GM23338 (cell line): ENCODE results near the gene XRN2. TPM values are rescaled to one million over a fixed set of nuclear protein-coding genes. Genes with fewer than 3 reads are reported as not detected.

Experiments used
- ATAC-seq: fragments of 200-7000 bp; cut with Tn5 transposase; 3 replicates; pipeline ENCODE4 v1.9.1; 2020
- DNase-seq: peaks from one replicate; pipeline ENCODE4 v3.0.0-alpha.2; 2015; ENCODE audit warnings: low spot score
- H2AFZ ChIP-seq: fragments of 200-600 bp; sonication (generic); 2 replicates; pipeline ENCODE4 v1.8.0; 2016; ENCODE audit warnings: antibody characterized with exemption, mild to moderate bottlenecking, moderate library complexity
- H3F3A ChIP-seq: fragments of 200-600 bp; sonication (generic); replicated peaks from 2 replicates; pipeline ENCODE4 v1.8.0; 2017; ENCODE audit warnings: antibody characterized with exemption, mixed run types, low read depth
- H3K27ac ChIP-seq: fragments of 200-600 bp; sonication (generic); 2 replicates; pipeline ENCODE4 v1.6.1; 2016; ENCODE audit warnings: low read depth
- H3K27me3 ChIP-seq: fragments of 200-600 bp; sonication (generic); 2 replicates; pipeline ENCODE4 v1.8.0; 2016; ENCODE audit warnings: mild to moderate bottlenecking, mixed run types, moderate library complexity; ENCODE audit not compliant: insufficient read depth
- H3K36me3 ChIP-seq: fragments of 200-600 bp; sonication (generic); 2 replicates; pipeline ENCODE4 v1.8.0; 2016; ENCODE audit warnings: mild to moderate bottlenecking; ENCODE audit not compliant: insufficient read depth
- H3K4me1 ChIP-seq: fragments of 200-600 bp; sonication (generic); 2 replicates; pipeline ENCODE4 v1.8.0; 2016; ENCODE audit warnings: mild to moderate bottlenecking, moderate library complexity; ENCODE audit not compliant: insufficient read depth
- H3K4me2 ChIP-seq: fragments of 200-600 bp; sonication (generic); 2 replicates; pipeline ENCODE4 v1.7.1; 2017; ENCODE audit warnings: mixed run types
- H3K4me3 ChIP-seq: fragments of 200-600 bp; sonication (generic); 2 replicates; pipeline ENCODE4 v1.6.1; 2016; ENCODE audit warnings: mixed run types
- H3K79me2 ChIP-seq: fragments of 200-600 bp; sonication (generic); replicated peaks from 2 replicates; pipeline ENCODE4 v1.8.0; 2017; ENCODE audit warnings: mild to moderate bottlenecking; ENCODE audit not compliant: insufficient read depth
- H3K9me2 ChIP-seq: fragments of 200-600 bp; sonication (generic); 2 replicates; pipeline ENCODE4 v1.8.0; 2017; ENCODE audit not compliant: insufficient read depth
- H4K20me1 ChIP-seq: fragments of 200-600 bp; sonication (generic); replicated peaks from 2 replicates; pipeline ENCODE4 v1.8.0; 2017; ENCODE audit warnings: mild to moderate bottlenecking; ENCODE audit not compliant: insufficient read depth
- H3K27ac Mint-ChIP-seq: 2 replicates; pipeline ENCODE4 v1.8.0; 2020; ENCODE audit warnings: inconsistent platforms, mild to moderate bottlenecking, moderate library complexity, mixed read lengths
- H3K27me3 Mint-ChIP-seq: 3 replicates; pipeline ENCODE4 v1.8.0; 2022; ENCODE audit warnings: low read depth, mild to moderate bottlenecking, moderate library complexity, mixed read lengths, inconsistent platforms; ENCODE audit not compliant: insufficient read depth, poor library complexity
- H3K36me3 Mint-ChIP-seq: 3 replicates; pipeline ENCODE4 v1.8.0; 2021; ENCODE audit warnings: low read depth, mild to moderate bottlenecking, inconsistent platforms, moderate library complexity, mixed read lengths
- H3K4me1 Mint-ChIP-seq: 3 replicates; pipeline ENCODE4 v1.8.0; 2020; ENCODE audit warnings: mild to moderate bottlenecking, inconsistent platforms, mixed read lengths
- H3K4me3 Mint-ChIP-seq: 3 replicates; pipeline ENCODE4 v1.8.0; 2021; ENCODE audit warnings: moderate library complexity, mild to moderate bottlenecking, inconsistent platforms, mixed read lengths
- H3K9me3 Mint-ChIP-seq: 3 replicates; pipeline ENCODE4 v1.8.0; 2020; ENCODE audit warnings: moderate library complexity, mild to moderate bottlenecking, inconsistent platforms, mixed read lengths
- CREB1 ChIP-seq: fragments of 250-450 bp; sonication (Bioruptor Pico); IDR thresholded peaks from 2 replicates; pipeline ENCODE4 v1.5.0; 2020; ENCODE audit warnings: low read depth, mild to moderate bottlenecking, moderate library complexity
- EZH2 ChIP-seq: fragments of 200-600 bp; sonication (generic); IDR thresholded peaks from one replicate; pipeline ENCODE4 v1.8.0; 2017; ENCODE audit warnings: antibody characterized with exemption, mild to moderate bottlenecking, low read depth; ENCODE audit not compliant: unreplicated experiment
- EZH2phosphoT487 ChIP-seq: fragments of 200-600 bp; sonication (generic); IDR thresholded peaks from one replicate; pipeline ENCODE4 v1.8.1; 2018; ENCODE audit warnings: antibody characterized with exemption; ENCODE audit not compliant: unreplicated experiment
- JUNB ChIP-seq: IDR thresholded peaks from one replicate; pipeline ENCODE4 v1.6.1; 2016; ENCODE audit warnings: antibody characterized with exemption; ENCODE audit not compliant: unreplicated experiment
- NANOG ChIP-seq: IDR thresholded peaks from 2 replicates; pipeline ENCODE4 v1.6.1; 2016; ENCODE audit warnings: antibody characterized with exemption, borderline replicate concordance
- POLR2AphosphoS5 ChIP-seq: IDR thresholded peaks from 2 replicates; pipeline ENCODE4 v1.6.1; 2016; ENCODE audit warnings: antibody characterized with exemption, low read depth
- REST ChIP-seq: IDR thresholded peaks from one replicate; pipeline ENCODE4 v1.6.1; 2018; ENCODE audit warnings: antibody characterized with exemption; ENCODE audit not compliant: unreplicated experiment
- STAT1 ChIP-seq: IDR thresholded peaks from one replicate; pipeline ENCODE4 v1.6.1; 2016; ENCODE audit warnings: antibody characterized with exemption; ENCODE audit not compliant: unreplicated experiment
- ZNF114 ChIP-seq: fragments of 250-450 bp; sonication (Bioruptor Pico); IDR thresholded peaks from 2 replicates; pipeline ENCODE4 v1.5.0; 2020; ENCODE audit warnings: mild to moderate bottlenecking, moderate library complexity
- ZNF331 ChIP-seq: fragments of 250-450 bp; sonication (Bioruptor Pico); IDR thresholded peaks from 2 replicates; pipeline ENCODE4 v1.5.0; 2020; ENCODE audit warnings: low read depth, mild to moderate bottlenecking, moderate library complexity
- ZNF462 ChIP-seq: fragments of 250-450 bp; sonication (Bioruptor Pico); IDR thresholded peaks from 2 replicates; pipeline ENCODE4 v1.5.0; 2020; ENCODE audit warnings: mild to moderate bottlenecking, moderate library complexity
- polyA plus RNA-seq: library from polyadenylated mRNA; unstranded; fragments of >200 nt; fragmentation: Nextera tagmentation; extraction: Ambion mirVana; gene quantifications from 2 replicates; pipeline ENCODE4 v1.2.1, GENCODE V29; 2016
- total RNA-seq: library from RNA; depleted of rRNA; stranded (reverse); fragments of >200 nt; shearing (Covaris generic); gene quantifications from 2 replicates; pipeline ENCODE4 v1.2.3, GENCODE V29; 2014
- TF ChIP-seq, protein P1 (sequence below), 2 experiments: fragments of 200-600 bp in 1 of 2; sonication (generic) in 1 of 2; conservative IDR thresholded peaks; 2 replicates each; pipeline versions ENCODE4 v1.5.1 to v1.6.1; 2016 to 2017; ENCODE audit warnings: antibody characterized with exemption in 2 of 2, low read depth in 2 of 2, mild to moderate bottlenecking in 2 of 2, moderate library complexity in 1 of 2

The XRN2 gene
- total and polyA plus RNA-seq, 2 experiments from 2014 or later = 113 to 150 TPM

- TF ChIP-seq POLR2AphosphoS5 = no peak
- no peak for TF ChIP-seq NANOG
- no peak for TF ChIP-seq ZNF331 (CRISPR knock-in tag)
- no peak for TF ChIP-seq REST
Observed at GRCh38 chr20:21309678-21310467, 6.7 kb downstream of the XRN2 start (continued).

- Mint-ChIP-seq H3K4me3 (no peak overlapping the region), H3K27me3 (peaks cover 2% of the 10 kb centered on the region), H3K27ac (peak overlapping the region; percentile 34; the same call in 1 of the 2 replicates), H3K4me1 (peaks cover 67% of the 10 kb centered on the region), H3K36me3 (peaks cover 8% of the 10 kb centered on the region; the same call in 2 of the 3 replicates), H3K9me3 (no peaks in the 10 kb centered on the region; the same call in 2 of the 3 replicates)
- Histone ChIP-seq H3K27me3 (no peaks in the 10 kb centered on the region), H3K4me1 (peaks cover 57% of the 10 kb centered on the region), H3F3A (no peaks in the 10 kb centered on the region), H3K27ac (no peak overlapping the region), H2AFZ (no peak overlapping the region), H3K79me2 (peaks cover 100% of the 10 kb centered on the region), H4K20me1 (peaks cover 79% of the 10 kb centered on the region), H3K4me2 (no peak overlapping the region), H3K9me2 (no peaks in the 10 kb centered on the region), H3K4me3 (no peak overlapping the region), H3K36me3 (no peaks in the 10 kb centered on the region)
- ATAC-seq (peak; percentile 35; the same call in 2 of the 3 replicates), DNase-seq (no peak)
- TF ChIP-seq STAT1 (no peak), ZNF462 (CRISPR knock-in tag) (no peak), JUNB (no peak), POLR2AphosphoS5 (no peak), EZH2phosphoT487 (no peak), ZNF114 (no peak), EZH2 (no peak), CREB1 (CRISPR knock-in tag) (no peak), NANOG (no peak)
- TF ChIP-seq, protein P1, sequence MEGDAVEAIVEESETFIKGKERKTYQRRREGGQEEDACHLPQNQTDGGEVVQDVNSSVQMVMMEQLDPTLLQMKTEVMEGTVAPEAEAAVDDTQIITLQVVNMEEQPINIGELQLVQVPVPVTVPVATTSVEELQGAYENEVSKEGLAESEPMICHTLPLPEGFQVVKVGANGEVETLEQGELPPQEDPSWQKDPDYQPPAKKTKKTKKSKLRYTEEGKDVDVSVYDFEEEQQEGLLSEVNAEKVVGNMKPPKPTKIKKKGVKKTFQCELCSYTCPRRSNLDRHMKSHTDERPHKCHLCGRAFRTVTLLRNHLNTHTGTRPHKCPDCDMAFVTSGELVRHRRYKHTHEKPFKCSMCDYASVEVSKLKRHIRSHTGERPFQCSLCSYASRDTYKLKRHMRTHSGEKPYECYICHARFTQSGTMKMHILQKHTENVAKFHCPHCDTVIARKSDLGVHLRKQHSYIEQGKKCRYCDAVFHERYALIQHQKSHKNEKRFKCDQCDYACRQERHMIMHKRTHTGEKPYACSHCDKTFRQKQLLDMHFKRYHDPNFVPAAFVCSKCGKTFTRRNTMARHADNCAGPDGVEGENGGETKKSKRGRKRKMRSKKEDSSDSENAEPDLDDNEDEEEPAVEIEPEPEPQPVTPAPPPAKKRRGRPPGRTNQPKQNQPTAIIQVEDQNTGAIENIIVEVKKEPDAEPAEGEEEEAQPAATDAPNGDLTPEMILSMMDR (conservative IDR thresholded peaks at IDR 0.05; ENCODE audit: low read depth in 2 of 2) = no peak
Observed at GRCh38 chr20:21312813-21313474, 9.8 kb downstream of the XRN2 start.
